Measurements from ENCODE around the gene KIRREL3.

- TF ChIP-seq, protein P1, sequence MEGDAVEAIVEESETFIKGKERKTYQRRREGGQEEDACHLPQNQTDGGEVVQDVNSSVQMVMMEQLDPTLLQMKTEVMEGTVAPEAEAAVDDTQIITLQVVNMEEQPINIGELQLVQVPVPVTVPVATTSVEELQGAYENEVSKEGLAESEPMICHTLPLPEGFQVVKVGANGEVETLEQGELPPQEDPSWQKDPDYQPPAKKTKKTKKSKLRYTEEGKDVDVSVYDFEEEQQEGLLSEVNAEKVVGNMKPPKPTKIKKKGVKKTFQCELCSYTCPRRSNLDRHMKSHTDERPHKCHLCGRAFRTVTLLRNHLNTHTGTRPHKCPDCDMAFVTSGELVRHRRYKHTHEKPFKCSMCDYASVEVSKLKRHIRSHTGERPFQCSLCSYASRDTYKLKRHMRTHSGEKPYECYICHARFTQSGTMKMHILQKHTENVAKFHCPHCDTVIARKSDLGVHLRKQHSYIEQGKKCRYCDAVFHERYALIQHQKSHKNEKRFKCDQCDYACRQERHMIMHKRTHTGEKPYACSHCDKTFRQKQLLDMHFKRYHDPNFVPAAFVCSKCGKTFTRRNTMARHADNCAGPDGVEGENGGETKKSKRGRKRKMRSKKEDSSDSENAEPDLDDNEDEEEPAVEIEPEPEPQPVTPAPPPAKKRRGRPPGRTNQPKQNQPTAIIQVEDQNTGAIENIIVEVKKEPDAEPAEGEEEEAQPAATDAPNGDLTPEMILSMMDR (IDR thresholded peaks at IDR 0.05; ENCODE audit: extremely low read depth in 1 of 2, insufficient read depth in 1 of 2, low read depth in 1 of 2, low read length in 2 of 2): no peak
- TF ChIP-seq POLR2A (IDR thresholded peaks at IDR 0.05; ENCODE audit: low read depth, low read length): no peak
- no peak for TF ChIP-seq POLR2AphosphoS5 (IDR thresholded peaks at IDR 0.05; ENCODE audit: insufficient read depth, low read depth, low read length)
- no peak for TF ChIP-seq EZH2 (IDR thresholded peaks at IDR 0.05; ENCODE audit: borderline replicate concordance, low read depth, low read length, severe bottlenecking)
- no peak for TF ChIP-seq FOS (IDR thresholded peaks at IDR 0.05; ENCODE audit: borderline replicate concordance, insufficient read depth, low read length)
- no peak for TF ChIP-seq JUN (IDR thresholded peaks at IDR 0.05; ENCODE audit: borderline replicate concordance, insufficient read depth, insufficient read length, low read depth)
- TF ChIP-seq, protein P2, sequence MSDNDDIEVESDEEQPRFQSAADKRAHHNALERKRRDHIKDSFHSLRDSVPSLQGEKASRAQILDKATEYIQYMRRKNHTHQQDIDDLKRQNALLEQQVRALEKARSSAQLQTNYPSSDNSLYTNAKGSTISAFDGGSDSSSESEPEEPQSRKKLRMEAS (IDR thresholded peaks at IDR 0.05; ENCODE audit: insufficient read depth, insufficient read length): no peak
Measured at GRCh38 chr11:126602993-126603392, 397.6 kb downstream of the KIRREL3 start.

Data from endothelial cell of umbilical vein (primary cell).